ENCODE measurements around the gene SERPINI1. TPM values are rescaled to one million over a fixed set of nuclear protein-coding genes. Genes with fewer than 3 reads are reported as not detected.

SERPINI1 gene
- total RNA-seq, 4 donors from 2014 or later: 3.1 to 4.0 (median 3.5) TPM

- DNase-seq: no peak
- intact Hi-C loops (cut with DNase I): no loop called here
- Histone ChIP-seq H3K4me1 (peaks cover 8 to 21% of the 10 kb centered on the region in 2 donors), H3K27ac (peak overlapping the region; percentile 55 to 89 (median 70)), H3K27me3 (no peaks in the 10 kb centered on the region), H3K9me3 (no peaks in the 10 kb centered on the region), H3K36me3 (no peaks in the 10 kb centered on the region), H3K4me3 (replicated peaks in 1 of 3) (peak overlapping the region; percentile 59 to 88 (median 78))
- TF ChIP-seq CTCF (IDR thresholded peaks at IDR 0.05): no peak
- no peak for TF ChIP-seq POLR2A (IDR thresholded peaks at IDR 0.05)
- 1 to 2% methylated on average over 12 of the region's 12 CpGs for WGBS, 2 donors
Observed at GRCh38 chr3:167733961-167734497, 1.5 kb upstream of the SERPINI1 start.

- no peaks in the 10 kb centered on the region for H3K36me3 ChIP-seq
- peak within 1 kb of the TSS; percentile 59 to 88 (median 78) for H3K4me3 ChIP-seq (replicated peaks in 1 of 3)
- TF ChIP-seq POLR2A (IDR thresholded peaks at IDR 0.05) (peak in 1 of 2 donors; percentile 70), CTCF (IDR thresholded peaks at IDR 0.05) (peak in 1 of 6 experiments; percentile 7)
- intact Hi-C loops (cut with DNase I): no loop called here
- no peaks in the 10 kb centered on the region for H3K27me3 ChIP-seq
- peak within 1 kb of the TSS; percentile 56 to 89 (median 70) for H3K27ac ChIP-seq
- peaks cover 8 to 21% of the 10 kb centered on the region in 2 donors for H3K4me1 ChIP-seq
- 0% methylated on average over 28 to 43 of the region's 49 CpGs for WGBS, 2 donors
- no peaks in the 10 kb centered on the region for H3K9me3 ChIP-seq
- peak; percentile 99 for DNase-seq
Observed at GRCh38 chr3:167734498-167735232, 856 bp upstream of the SERPINI1 start, which contains the start of gene PDCD10. PDCD10 (minus strand) TSS chr3:167734892; CDS start chr3:167720157, 14,735 bp downstream.

DNA sequence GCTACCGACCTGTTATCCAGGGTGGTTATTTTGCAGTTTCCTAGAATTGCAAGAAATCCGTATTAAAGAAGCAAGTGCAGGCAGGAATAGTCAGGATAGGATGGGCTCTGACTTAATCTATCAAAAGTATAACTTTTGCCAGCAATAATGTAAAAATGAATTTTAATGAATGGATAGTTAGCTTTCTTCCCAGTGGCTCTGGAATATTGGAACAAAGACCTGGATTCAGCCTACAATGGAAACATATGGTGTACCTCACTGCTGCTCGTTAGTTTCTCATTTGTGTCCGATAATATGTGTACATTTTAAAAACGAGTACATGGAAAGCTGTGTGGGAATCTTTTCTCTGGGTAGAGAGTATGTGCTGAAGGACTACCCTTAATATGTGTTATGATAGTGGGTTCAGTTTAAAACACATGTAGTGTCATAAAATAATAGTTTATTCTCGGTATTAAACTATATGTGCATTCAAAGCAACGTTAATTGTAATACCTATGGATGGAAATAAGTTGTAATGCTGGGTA is 805 bp downstream of the SERPINI1 start:
- Histone ChIP-seq H3K9me3 (no peaks in the 10 kb centered on the region), H3K27ac (no peak overlapping the region), H3K4me3 (replicated peaks in 1 of 3) (peak overlapping the region in 1 of 3 donors; percentile 88), H3K36me3 (no peaks in the 10 kb centered on the region), H3K4me1 (peaks cover 8 to 21% of the 10 kb centered on the region in 2 donors), H3K27me3 (no peaks in the 10 kb centered on the region)
- no peak for DNase-seq
- TF ChIP-seq CTCF (IDR thresholded peaks at IDR 0.05) (no peak), POLR2A (IDR thresholded peaks at IDR 0.05) (no peak)
- intact Hi-C loops (cut with DNase I): no loop called here
- 27 to 28% methylated on average over 7 of the region's 7 CpGs for WGBS, 2 donors

DNA sequence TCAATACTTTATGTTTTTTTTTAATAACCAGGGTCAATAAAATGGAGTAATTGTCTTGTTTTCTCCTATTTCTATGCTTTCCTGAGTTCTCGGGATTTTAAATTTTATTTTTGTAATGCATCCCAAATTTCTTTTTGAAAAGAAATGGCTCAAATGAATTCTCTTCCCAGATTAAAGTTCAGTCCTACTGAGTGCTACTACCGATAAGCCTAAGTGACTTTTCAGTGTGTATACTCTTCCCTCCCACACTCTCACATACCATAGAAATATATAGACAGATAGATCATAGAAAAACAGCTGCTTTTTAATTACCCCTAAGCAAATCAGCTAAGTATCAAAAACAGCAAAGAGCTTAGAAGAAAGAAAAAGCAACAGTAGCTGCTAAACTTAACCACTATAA is 1.5 kb downstream of the SERPINI1 start:
- Histone ChIP-seq H3K9me3 (no peaks in the 10 kb centered on the region), H3K4me3 (replicated peaks in 1 of 3) (no peak overlapping the region), H3K4me1 (peaks cover 8 to 21% of the 10 kb centered on the region in 2 donors), H3K36me3 (no peaks in the 10 kb centered on the region), H3K27ac (no peak overlapping the region), H3K27me3 (no peaks in the 10 kb centered on the region)
- TF ChIP-seq CTCF (IDR thresholded peaks at IDR 0.05) (no peak), POLR2A (IDR thresholded peaks at IDR 0.05) (no peak)
- 84 to 90% methylated on average over 2 of the region's 2 CpGs for WGBS, 2 donors
- DNase-seq: no peak
- intact Hi-C loops (cut with DNase I): no loop called here

DNA sequence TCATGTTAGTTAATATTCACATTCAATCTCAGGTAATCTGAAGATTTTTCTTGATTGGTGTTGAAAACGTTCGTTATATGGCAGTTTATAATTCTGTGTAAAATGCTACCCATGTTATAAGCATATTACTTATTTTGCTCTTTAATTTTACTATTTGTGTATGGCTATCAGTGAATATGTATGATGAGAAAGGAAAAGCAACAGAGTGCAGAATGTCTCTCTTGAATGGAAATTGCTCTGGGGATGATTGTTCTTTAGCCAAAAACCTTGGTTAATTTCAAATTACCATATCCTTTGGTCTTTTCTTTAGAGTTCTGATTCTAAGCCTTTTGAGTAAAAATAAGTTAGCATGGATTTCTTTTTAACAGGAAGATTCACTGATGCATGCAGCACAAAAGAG is 2.5 kb downstream of the SERPINI1 start:
- 88 to 90% methylated on average over 2 of the region's 2 CpGs for WGBS, 2 donors
- no peak for DNase-seq
- intact Hi-C loops (cut with DNase I): no loop called here
- H3K4me3 ChIP-seq (replicated peaks in 1 of 3): no peak overlapping the region
- no peaks in the 10 kb centered on the region for H3K9me3 ChIP-seq
- TF ChIP-seq POLR2A (IDR thresholded peaks at IDR 0.05): no peak
- TF ChIP-seq CTCF (IDR thresholded peaks at IDR 0.05): no peak
- no peaks in the 10 kb centered on the region for H3K36me3 ChIP-seq
- peaks cover 8 to 15% of the 10 kb centered on the region in 2 donors for H3K4me1 ChIP-seq
- H3K27ac ChIP-seq: no peak overlapping the region
- H3K27me3 ChIP-seq: no peaks in the 10 kb centered on the region
